MM.1S (cell line): ENCODE measurements around the gene PET117.

Experiments used
- EZH2 ChIP-seq: fragments of 300-600 bp; sonication (generic); optimal IDR thresholded peaks from 2 replicates; pipeline ENCODE3; 2017; ENCODE audit warnings: low read depth, mild to moderate bottlenecking, antibody characterized with exemption, low read length, mixed read lengths
- EZH2phosphoT487 ChIP-seq: fragments of 300-600 bp; sonication (generic); IDR thresholded peaks from 2 replicates; pipeline ENCODE4 v1.6.1; 2018; ENCODE audit warnings: antibody characterized with exemption, low read length
- TF ChIP-seq, protein P1 (sequence below): fragments of 300-600 bp; sonication (generic); IDR thresholded peaks from 2 replicates; pipeline ENCODE4 v1.5.1; 2016; ENCODE audit warnings: antibody characterized with exemption, low read length, mixed read lengths

DNA sequence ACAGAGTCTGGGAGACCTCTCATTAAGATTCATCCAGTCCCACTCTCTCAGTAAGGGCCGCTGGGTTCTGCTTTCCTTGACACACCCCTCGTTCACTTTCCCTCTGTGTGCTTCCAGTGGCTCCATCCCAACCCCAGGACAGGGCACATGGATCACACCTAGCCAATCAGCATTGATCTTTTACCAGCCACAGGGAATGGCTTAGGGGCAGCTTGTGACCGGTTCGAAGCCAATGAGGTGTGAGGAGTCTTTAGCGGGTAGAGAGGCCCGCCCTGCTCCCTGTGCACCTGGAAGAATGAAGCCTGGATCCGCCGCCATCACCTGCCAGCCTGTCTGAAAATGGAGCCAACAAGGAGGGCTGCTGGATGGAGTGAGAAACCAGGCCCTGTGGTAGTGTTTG, 44.8 kb upstream of the PET117 start:
- TF ChIP-seq, protein P1, sequence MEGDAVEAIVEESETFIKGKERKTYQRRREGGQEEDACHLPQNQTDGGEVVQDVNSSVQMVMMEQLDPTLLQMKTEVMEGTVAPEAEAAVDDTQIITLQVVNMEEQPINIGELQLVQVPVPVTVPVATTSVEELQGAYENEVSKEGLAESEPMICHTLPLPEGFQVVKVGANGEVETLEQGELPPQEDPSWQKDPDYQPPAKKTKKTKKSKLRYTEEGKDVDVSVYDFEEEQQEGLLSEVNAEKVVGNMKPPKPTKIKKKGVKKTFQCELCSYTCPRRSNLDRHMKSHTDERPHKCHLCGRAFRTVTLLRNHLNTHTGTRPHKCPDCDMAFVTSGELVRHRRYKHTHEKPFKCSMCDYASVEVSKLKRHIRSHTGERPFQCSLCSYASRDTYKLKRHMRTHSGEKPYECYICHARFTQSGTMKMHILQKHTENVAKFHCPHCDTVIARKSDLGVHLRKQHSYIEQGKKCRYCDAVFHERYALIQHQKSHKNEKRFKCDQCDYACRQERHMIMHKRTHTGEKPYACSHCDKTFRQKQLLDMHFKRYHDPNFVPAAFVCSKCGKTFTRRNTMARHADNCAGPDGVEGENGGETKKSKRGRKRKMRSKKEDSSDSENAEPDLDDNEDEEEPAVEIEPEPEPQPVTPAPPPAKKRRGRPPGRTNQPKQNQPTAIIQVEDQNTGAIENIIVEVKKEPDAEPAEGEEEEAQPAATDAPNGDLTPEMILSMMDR, result no peak
- TF ChIP-seq EZH2phosphoT487 (no peak), EZH2 (no peak)
